Right cardiac atrium (tissue), 5 donors: ENCODE data around the gene GABARAP. TPM values are rescaled to one million over a fixed set of nuclear protein-coding genes. Genes with fewer than 3 reads are reported as not detected.
"Not testable (repeated sequence)": the region's sequence is repeated elsewhere in the genome, so short reads cannot be mapped to it uniquely, and the experiment has no call there.

Source experiments
- ATAC-seq, 2 donors: fragments of 200-7000 bp; cut with Tn5 transposase; one replicate each; pipeline versions ENCODE4 v1.8.0 to v1.9.1; 2020; ENCODE audit warnings: moderate library complexity in 2 of 2, mild to moderate bottlenecking in 1 of 2
- DNase-seq, 3 donors: peaks; one replicate each; pipeline ENCODE4 v3.0.0-alpha.2; 2020
- H3K27ac ChIP-seq: one replicate; pipeline ENCODE4 v1.5.1; 2013; ENCODE audit warnings: mild to moderate bottlenecking, low read length, control low read depth, moderate library complexity
- H3K27me3 ChIP-seq: one replicate; pipeline ENCODE4 v1.6.1; 2013; ENCODE audit not compliant: control insufficient read depth, insufficient read depth
- H3K4me1 ChIP-seq: one replicate; pipeline ENCODE4 v1.6.1; 2013; ENCODE audit warnings: low read length; ENCODE audit not compliant: control insufficient read depth, insufficient read depth
- H3K4me3 ChIP-seq: one replicate; pipeline ENCODE4 v1.5.1; 2013; ENCODE audit warnings: low read length, control low read depth
- H3K9me3 ChIP-seq: one replicate; pipeline ENCODE4 v1.6.1; 2013; ENCODE audit warnings: low read length; ENCODE audit not compliant: control insufficient read depth
- WGBS: extraction: QIAGEN DNeasy Blood & Tissue Kit; methylation state at CpG from one replicate; pipeline ENCODE4 v1.1.7; 2013; 5-methylcytosine and 5-hydroxymethylcytosine counted together
- intact Hi-C, 4 donors: fragments of 100-400 bp; cut with DNase I; formaldehyde crosslinking; loops; one replicate each; pipeline versions ENCODE4 v1.11.0 to v1.14.0; 2022 to 2023
- polyA plus RNA-seq: library from polyadenylated mRNA; stranded (reverse); fragments of 200-250 nt; gene quantifications from one replicate; pipeline ENCODE4 v1.2.3, GENCODE V29; 2013
- total RNA-seq, 4 donors: library from RNA; stranded (reverse); fragmentation: NEBNext Ultra II Directional; extraction: Animal tissue kit (Norgen Biotek cat#: 25700); gene quantifications; one replicate each; pipeline ENCODE4 v1.2.1, GENCODE V29; 2021
- donor health status: healthy with polysubstance abuse.
- donor health status: DM: no; HTN: yes; CAD: no.
- donor health status: DM: no; HTN: no; CAD: no.
- donor health status: DM: no; HTN: yes; CAD: no; lungs with severe emphysema.
- donor health status: DM: yes; HTN: yes; CAD: no.

GABARAP gene
- total and polyA plus RNA-seq, 5 donors = 492 to 741 (median 522) TPM

DNA sequence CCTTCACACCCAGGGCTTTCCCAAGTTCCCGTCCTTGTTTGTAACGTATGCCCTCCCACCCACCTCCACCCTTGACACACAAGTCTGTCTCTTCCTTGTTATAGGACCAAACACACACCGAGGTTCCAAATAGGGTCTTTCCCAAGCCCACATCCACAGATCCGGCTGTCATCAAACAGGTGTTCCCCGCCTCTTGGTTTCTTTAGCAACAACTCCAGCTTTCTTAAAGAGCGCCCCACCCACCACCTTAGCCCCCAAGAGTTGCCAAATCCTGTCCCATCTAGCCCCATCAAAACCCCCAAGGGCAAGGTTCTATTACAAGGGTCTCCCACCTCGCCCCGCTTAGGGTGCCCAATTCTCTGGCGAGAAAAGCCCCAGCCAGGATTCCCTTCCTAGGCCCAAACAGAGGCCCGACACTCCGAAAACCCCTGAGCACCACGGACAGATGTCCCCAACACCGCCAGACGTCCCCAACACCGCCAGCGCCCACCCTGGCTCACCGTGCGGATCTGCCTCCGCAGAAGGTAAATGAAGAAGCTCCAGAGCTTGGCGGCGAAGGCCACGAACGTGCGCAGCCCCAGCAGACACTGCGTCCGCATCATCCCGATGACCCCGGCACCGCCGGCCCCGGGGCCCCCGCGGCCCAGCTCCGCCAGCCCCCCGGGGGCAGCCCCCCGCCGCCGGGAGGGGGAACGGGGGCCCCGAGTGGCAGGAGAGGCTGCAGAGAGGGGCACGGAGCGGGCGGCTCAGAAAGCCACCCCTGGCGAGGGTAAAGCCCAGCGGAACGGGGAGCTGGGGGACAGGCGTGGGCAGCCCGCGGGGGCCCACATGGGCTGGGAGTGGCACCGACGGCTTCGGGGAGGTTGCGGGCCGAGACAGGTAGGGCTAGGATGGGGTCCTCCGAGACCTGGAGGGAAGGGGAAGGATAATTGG is 8.7 kb upstream of the GABARAP start:
- Histone ChIP-seq H3K4me1 (peaks cover 13% of the 10 kb centered on the region), H3K9me3 (no peaks in the 10 kb centered on the region), H3K4me3 (peak overlapping the region; percentile 97), H3K27ac (peak overlapping the region; percentile 91), H3K27me3 (no peaks in the 10 kb centered on the region)
- WGBS = under 1% methylated on average over 55 of the region's 55 CpGs
- intact Hi-C loops = no loop called here
- ATAC-seq = no peak
- DNase-seq = peak in 1 of 3 donors; percentile 74

DNA sequence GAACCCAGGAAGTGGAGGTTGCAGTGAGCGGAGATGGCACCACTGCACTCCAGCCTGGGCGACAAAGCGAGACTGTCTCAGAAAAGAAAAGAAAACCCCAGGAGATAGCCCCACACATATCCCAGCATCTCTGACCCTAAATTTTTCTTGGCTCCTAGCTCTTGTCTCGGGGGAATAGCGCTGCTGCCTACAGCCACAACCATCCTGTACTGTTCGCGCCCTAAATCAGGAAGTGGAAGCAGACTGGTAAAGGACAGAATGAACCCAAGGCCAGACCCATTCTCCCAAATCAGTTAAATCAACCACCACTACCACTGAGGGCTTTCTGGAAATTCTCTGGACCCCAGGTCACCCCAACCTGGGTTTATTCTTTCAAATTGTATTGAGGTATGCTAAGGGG is 7.6 kb upstream of the GABARAP start:
- Histone ChIP-seq H3K9me3 (no peaks in the 10 kb centered on the region), H3K4me1 (peaks cover 13% of the 10 kb centered on the region), H3K27me3 (no peaks in the 10 kb centered on the region), H3K4me3 (peak overlapping the region; percentile 97), H3K27ac (peak overlapping the region; percentile 91)
- 84% methylated on average over 7 of the region's 7 CpGs for WGBS
- ATAC-seq (no peak), DNase-seq (no peak)
- intact Hi-C loops = no loop called here

DNA sequence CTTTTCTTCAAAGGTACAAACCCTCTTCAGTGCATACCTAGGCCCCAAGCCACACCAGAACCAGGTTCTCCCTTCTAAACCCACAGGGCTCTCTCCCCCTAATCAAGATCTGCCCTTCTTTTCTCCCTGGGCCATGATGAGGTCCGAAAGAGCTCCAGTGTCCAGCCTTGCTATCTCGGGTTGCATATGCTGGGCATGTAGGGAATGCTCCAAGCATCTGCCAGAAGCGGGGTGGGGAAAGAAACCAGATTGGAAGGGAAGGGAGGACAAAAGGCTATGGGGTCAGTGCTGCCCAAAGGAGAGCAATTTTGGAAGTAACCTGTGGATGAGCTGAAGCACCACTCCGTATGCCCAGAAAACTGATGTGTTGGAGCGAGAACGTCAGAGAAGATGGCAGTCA is 7.0 kb upstream of the GABARAP start:
- ATAC-seq = no peak
- Histone ChIP-seq H3K27me3 (no peaks in the 10 kb centered on the region), H3K4me1 (peaks cover 13% of the 10 kb centered on the region), H3K4me3 (no peak overlapping the region), H3K9me3 (no peaks in the 10 kb centered on the region), H3K27ac (peak overlapping the region; percentile 55)
- intact Hi-C loops = no loop called here
- WGBS = 67% methylated on average over 6 of the region's 6 CpGs
- no peak for DNase-seq

DNA sequence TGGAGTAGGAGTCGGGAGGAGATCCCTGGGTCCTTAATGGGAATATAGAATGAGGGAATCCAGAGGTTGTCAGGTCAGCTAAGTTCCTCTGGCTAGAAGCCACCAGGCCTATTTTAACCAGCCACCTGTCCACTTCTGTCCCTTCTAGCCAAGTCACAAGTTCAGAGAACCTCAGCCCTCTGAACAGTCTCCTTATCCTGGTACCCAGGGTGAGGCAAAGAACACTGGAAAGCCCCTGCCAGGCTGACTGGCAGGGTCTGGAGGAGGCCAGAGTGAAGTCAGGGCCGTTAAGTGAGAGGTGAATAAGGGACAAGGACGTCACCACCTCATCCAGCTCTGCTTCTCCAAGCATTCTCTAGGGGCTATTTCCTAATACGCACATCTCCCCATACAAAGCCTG is 6.5 kb upstream of the GABARAP start:
- peak overlapping the region; percentile 53 for H3K27ac ChIP-seq
- H3K9me3 ChIP-seq = no peaks in the 10 kb centered on the region
- 73% methylated on average over 4 of the region's 4 CpGs for WGBS
- H3K27me3 ChIP-seq = no peaks in the 10 kb centered on the region
- ATAC-seq (no peak), DNase-seq (peak in 1 of 3 donors; percentile 1)
- H3K4me3 ChIP-seq = no peak overlapping the region
- H3K4me1 ChIP-seq = peaks cover 13% of the 10 kb centered on the region
- intact Hi-C loops = no loop called here

DNA sequence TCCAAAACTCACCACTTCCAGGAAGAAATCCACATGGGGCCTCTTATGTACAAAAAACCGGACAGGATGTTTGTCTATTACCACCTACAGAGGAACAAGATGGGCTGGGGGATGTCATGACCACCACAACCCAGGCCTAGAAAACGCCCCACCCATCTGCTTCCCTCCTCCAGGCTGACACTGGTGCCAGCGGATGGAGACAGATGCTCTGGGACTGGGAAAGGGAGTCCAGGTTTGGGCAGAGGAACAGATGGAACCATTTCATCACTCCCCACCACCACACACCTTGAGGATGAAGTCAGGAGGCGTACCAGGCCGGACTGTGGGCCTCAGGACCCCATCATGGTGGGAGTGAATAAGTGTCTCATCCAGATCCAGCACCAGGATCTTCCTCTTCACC is 4.5 kb upstream of the GABARAP start:
- Histone ChIP-seq H3K27ac (no peak overlapping the region), H3K4me3 (no peak overlapping the region), H3K9me3 (no peaks in the 10 kb centered on the region), H3K4me1 (peaks cover 14% of the 10 kb centered on the region), H3K27me3 (no peaks in the 10 kb centered on the region)
- no peak for ATAC-seq
- DNase-seq = no peak
- 91% methylated on average over 5 of the region's 5 CpGs for WGBS
- intact Hi-C loops = no loop called here

DNA sequence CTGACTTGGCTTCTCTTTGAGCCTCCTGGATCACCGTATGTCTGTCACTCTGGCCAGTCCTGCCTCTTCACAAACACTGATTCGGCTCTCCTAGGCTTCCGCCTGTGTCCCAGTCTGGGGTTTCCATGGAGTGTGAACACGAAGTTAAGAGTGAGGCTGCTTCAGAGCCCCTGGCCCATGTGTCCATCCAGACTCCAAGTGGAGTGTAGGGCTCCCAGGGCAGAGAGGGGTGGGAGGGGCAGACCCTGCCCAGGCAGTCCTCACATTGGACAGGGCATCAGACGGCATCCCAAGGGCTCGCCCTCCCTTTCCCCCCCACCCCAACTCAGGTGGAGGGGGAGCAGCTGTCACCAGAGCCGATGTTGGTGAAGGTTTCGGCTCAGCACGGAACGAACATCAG is 1.6 kb upstream of the GABARAP start:
- intact Hi-C loops, H3K27me3 ChIP-seq, ATAC-seq, H3K4me3 ChIP-seq, H3K27ac ChIP-seq, H3K9me3 ChIP-seq, H3K4me1 ChIP-seq: not testable (repeated sequence)
- 78% methylated on average over 10 of the region's 10 CpGs for WGBS
- DNase-seq = peak in 1 of 3 donors; percentile 47

DNA sequence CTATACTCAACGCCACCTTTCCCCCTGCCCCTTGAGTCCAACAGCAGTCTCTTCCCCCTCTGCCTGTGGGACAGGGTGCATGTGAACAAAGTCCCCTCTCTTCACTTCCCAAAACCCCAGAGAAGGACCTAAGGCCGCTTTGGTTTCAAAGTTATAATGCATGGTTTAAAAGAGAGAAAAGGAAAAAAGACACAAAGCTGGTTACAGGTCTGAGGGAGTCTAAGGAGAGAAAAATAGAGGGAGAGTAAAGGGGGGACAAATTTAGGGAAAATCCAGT is 1.1 kb upstream of the GABARAP start:
- WGBS = 27% methylated on average over 2 of the region's 2 CpGs

DNA sequence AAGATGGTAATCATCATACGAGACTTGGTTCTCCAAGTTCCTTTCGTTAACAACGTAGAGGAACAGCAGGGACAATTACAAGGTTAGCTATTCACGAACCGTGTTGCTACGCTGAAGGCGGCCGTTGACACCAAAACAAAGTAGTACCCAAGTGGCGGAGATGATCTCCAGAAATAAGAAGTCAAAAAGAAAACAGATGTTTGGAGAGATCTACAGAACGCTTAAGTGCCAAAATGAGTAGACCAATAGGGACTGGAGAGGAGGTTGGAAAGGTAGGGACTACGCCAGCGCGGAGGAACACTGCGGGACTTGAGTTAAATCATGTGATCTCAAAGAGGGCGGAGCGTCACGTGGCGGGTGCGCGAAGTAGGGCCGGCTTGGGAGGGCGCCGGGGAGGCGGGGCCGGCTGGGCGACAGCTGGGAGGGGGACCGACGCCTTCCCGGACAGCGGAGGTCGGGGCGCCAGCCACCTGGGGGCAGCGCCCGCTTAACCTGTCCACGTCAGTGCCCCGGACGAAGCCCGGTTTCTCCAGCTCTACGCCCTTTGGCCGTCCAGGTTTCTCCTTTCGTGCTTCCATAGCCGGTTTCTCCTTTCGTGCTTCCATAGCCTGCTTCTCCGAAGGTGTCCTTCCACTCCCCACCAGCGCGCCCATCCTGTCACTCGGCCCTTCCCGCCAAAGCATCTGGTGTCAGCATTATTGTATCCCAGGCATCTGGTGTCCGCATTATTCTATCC is 636 bp upstream of the GABARAP start:
- H3K9me3 ChIP-seq = no peaks in the 10 kb centered on the region
- DNase-seq = peak; percentile 97 to 99 (median 98)
- H3K4me3 ChIP-seq = peak overlapping the region; percentile 73
- under 1% methylated on average over 49 of the region's 49 CpGs for WGBS
- peaks cover 7% of the 10 kb centered on the region for H3K4me1 ChIP-seq
- peak; percentile 66 to 69 for ATAC-seq
- peak overlapping the region; percentile 97 for H3K27ac ChIP-seq
- no peaks in the 10 kb centered on the region for H3K27me3 ChIP-seq
- intact Hi-C loops = no loop called here

More for the DNA sequence above, 1.1 kb upstream of the GABARAP start:
- Histone ChIP-seq H3K4me1 (peaks cover 7% of the 10 kb centered on the region), H3K27me3 (no peaks in the 10 kb centered on the region), H3K4me3 (peak overlapping the region; percentile 73), H3K27ac (peak overlapping the region; percentile 97), H3K9me3 (no peaks in the 10 kb centered on the region)
- DNase-seq (no peak), ATAC-seq (no peak)
- intact Hi-C loops = no loop called here

DNA sequence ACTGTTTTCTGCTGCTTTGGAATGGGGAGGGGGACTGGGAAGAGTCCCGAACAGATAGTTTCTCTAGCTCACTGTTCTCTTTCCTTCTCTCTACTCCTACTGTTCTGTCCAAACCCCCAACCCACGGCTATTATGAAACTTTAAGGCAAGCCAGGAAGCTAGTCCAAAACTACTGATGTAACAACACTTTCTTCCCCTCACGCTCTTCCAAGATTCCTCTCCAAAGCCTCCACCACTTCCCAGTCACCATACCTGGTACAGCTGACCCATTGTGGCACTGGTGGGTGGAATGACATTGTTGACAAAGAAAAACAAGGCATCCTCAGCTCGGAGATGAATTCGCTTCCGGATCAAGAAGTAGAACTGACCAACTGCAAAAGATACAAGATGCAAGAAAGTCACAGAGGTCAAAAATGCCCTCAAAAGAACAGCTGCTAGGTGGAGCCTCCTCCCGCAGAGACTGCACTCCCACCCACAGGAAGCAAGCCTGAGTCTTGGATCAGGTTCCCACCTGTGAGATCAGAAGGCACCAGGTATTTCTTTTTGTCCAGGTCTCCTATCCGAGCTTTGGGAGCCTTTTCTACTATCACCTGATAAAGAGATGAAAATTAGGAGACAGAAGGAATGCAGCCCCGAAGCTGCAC is 1.0 kb downstream of the GABARAP start:
- intact Hi-C loops = no loop called here
- no peaks in the 10 kb centered on the region for H3K27me3 ChIP-seq

DNA sequence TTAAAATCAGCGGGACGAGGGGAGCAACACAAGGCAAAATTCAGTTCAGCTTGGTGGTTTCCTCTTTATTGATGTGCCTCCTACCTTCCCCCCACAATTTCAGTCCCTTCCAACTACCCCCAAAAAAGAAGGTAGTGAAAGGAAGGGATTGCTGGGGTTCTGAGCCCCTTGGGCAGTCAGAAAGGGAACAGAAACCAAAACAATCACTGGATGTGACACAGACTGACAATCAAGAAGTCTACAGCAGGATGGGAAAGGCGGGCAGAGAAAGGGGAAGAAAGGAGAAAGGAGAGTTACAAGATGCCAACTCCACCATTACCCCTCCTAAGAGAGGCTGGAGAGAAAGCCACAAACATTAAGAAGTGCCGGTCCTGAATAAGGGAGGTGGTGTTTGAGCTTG is 1.9 kb downstream of the GABARAP start:
- Histone ChIP-seq H3K27ac (no peak overlapping the region), H3K27me3 (no peaks in the 10 kb centered on the region), H3K9me3 (no peaks in the 10 kb centered on the region), H3K4me1 (peaks cover 9% of the 10 kb centered on the region), H3K4me3 (peak overlapping the region; percentile 73)
- intact Hi-C loops = no loop called here
- DNase-seq (no peak), ATAC-seq (no peak)
- WGBS = 56% methylated on average over 4 of the region's 4 CpGs

More for the DNA sequence above, 1.0 kb downstream of the GABARAP start:
- no peak for ATAC-seq
- DNase-seq = peak in 1 of 3 donors; percentile 13
- H3K9me3 ChIP-seq = no peaks in the 10 kb centered on the region
- H3K27ac ChIP-seq = peak overlapping the region; percentile 95
- H3K4me1 ChIP-seq = peaks cover 9% of the 10 kb centered on the region
- peak overlapping the region; percentile 73 for H3K4me3 ChIP-seq
- WGBS = 30% methylated on average over 9 of the region's 9 CpGs
